Measurements from ENCODE around the gene LSM14A. TPM values are rescaled to one million over a fixed set of nuclear protein-coding genes. Genes with fewer than 3 reads are reported as not detected.
A peak's percentile ranks its signal among the peaks of the same experiment; 100 is the strongest.

LSM14A gene
- total and polyA plus RNA-seq, 9 donors: 40.3 to 117 (median 98.4) TPM

DNA sequence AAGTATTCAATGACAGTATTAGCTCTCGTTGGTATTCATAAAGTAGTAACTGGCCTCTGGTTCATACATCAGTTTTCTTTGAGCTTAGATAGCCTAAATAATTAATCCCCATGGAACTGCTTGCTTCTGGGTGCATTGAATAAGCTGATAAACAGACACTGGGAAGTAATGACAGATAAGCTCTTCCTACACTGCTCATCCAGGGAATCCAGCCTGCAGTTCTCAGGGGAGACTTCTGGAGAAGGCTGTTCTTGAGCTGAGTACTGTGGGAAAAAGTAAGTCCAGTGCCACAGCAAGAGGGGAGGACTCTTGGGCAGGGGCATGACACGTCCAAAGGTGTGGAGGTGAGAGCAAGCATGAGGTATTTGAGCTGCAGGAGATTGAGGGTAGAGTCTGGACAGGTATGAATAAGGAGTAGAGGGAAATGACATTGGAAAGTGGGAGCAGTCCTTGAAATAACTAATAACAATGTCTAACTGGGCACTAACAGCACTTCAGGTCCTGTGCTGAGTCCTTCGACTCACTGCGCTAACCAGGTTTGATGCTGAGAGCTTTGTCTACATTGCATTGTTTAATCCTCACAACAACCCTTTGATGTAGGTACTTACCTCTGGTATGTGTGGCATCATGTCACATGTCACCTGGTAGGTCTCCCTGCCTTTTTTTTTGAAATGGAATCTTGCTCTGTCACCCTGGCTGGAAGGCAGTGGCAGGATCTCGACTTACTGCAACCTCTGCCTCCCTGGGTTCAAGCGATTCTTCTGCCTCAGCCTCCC is 89.2 kb downstream of the LSM14A start:
- no peaks in the 10 kb centered on the region for H3K9me3 ChIP-seq (replicated peaks; ENCODE audit: control insufficient read depth, low read depth, low read length)
- H3K4me1 ChIP-seq (ENCODE audit: control insufficient read depth, insufficient read depth, low read length): peaks cover 16% of the 10 kb centered on the region
- no peaks in the 10 kb centered on the region for H3K27me3 ChIP-seq (ENCODE audit: control insufficient read depth, insufficient read depth, low read length)
- WGBS (ENCODE audit: insufficient coverage): 62% methylated on average over 3 of the region's 6 CpGs
- peak overlapping the region; percentile 48 for H3K27ac ChIP-seq (ENCODE audit: low read length)
- H3K4me3 ChIP-seq (ENCODE audit: low read length): no peak overlapping the region
- DNase-seq: no peak
- H3K36me3 ChIP-seq (ENCODE audit: control insufficient read depth, insufficient read depth, low read length): peaks cover 8% of the 10 kb centered on the region

DNA sequence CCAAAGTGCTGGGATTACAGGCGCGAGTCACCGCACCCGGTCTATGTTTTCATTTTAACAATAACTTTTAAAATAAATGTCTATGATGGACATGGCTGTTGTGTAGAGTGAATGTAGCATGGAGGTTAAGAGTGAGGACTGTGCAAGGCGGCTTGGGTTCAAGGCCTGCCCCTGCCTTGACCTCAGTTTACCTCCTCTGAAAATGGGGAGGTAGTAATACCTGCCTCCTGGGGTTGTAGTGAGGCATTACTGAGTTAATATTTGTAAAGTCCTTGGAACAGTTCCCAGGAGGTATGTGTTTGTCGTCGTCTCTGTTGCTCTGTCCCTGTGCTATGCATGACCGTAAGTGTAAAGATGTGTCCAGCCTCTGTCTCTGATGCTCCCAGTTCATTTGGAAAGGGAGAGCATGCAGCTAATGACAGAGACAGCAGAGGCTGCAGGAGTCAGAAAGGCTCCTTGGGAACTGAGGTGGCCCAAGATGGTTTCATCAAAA is 91.5 kb downstream of the LSM14A start:
- Histone ChIP-seq H3K4me3 (ENCODE audit: low read length) (no peak overlapping the region), H3K27ac (ENCODE audit: low read length) (no peak overlapping the region), H3K4me1 (ENCODE audit: control insufficient read depth, insufficient read depth, low read length) (peaks cover 17% of the 10 kb centered on the region), H3K27me3 (ENCODE audit: control insufficient read depth, insufficient read depth, low read length) (no peaks in the 10 kb centered on the region), H3K36me3 (ENCODE audit: control insufficient read depth, insufficient read depth, low read length) (peaks cover 5% of the 10 kb centered on the region), H3K9me3 (replicated peaks; ENCODE audit: control insufficient read depth, low read depth, low read length) (no peaks in the 10 kb centered on the region)
- WGBS (ENCODE audit: insufficient coverage): 63% methylated on average over 4 of the region's 8 CpGs
- DNase-seq: no peak

DNA sequence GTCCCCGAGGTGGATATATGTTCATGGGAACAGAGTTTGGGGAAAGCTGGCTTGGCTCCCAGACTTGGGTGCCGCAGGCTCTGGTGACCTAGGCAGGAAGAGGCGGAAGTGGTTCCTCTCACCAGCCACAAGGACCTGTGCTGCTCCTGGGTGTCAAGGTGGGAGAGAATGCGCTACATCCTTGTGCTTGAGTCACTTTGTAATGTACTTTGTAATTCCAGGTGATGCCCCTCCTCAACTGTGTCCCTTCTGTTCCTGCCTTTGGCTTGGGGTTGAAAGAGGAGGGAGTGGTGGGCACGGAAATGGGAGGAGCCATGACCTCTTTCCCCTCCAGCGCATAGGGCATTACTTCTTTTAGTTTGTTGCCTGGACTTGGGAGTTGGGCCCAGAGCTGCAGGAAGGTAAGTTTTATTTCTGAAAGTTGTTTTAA is 92.9 kb downstream of the LSM14A start:
- Histone ChIP-seq H3K27me3 (ENCODE audit: control insufficient read depth, insufficient read depth, low read length) (no peaks in the 10 kb centered on the region), H3K27ac (ENCODE audit: low read length) (peak overlapping the region; percentile 52), H3K36me3 (ENCODE audit: control insufficient read depth, insufficient read depth, low read length) (peaks cover 4% of the 10 kb centered on the region), H3K9me3 (replicated peaks; ENCODE audit: control insufficient read depth, low read depth, low read length) (no peaks in the 10 kb centered on the region), H3K4me3 (ENCODE audit: low read length) (peak overlapping the region; percentile 15), H3K4me1 (ENCODE audit: control insufficient read depth, insufficient read depth, low read length) (peaks cover 23% of the 10 kb centered on the region)
- no CpG with 5 or more reads among the region's 6 CpGs for WGBS (ENCODE audit: insufficient coverage)
- DNase-seq: no peak

DNA sequence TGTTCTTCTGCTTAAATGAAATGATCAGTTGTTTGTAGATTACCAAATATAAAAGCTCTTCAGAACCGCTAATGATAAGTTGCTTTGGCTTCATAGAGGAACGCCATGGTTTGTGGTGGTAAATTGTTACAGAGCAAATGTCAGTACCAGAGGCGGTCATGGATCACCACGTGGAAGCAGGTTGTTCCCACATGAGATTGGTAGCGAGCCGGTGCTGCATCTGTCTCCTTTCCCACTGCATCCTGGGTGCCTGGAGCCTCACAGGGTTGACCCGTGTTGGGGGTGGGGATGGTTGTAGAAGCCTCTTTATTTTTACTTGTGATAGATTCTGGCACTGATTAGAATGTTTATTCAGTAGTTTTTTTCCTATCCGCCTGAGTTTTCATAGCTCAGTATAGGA is 96.8 kb downstream of the LSM14A start:
- peak overlapping the region; percentile 96 for H3K27ac ChIP-seq (ENCODE audit: low read length)
- peaks cover 18% of the 10 kb centered on the region for H3K4me1 ChIP-seq (ENCODE audit: control insufficient read depth, insufficient read depth, low read length)
- no peak for DNase-seq
- peaks cover 4% of the 10 kb centered on the region for H3K36me3 ChIP-seq (ENCODE audit: control insufficient read depth, insufficient read depth, low read length)
- WGBS (ENCODE audit: insufficient coverage): 81% methylated on average over 4 of the region's 8 CpGs
- no peaks in the 10 kb centered on the region for H3K9me3 ChIP-seq (replicated peaks; ENCODE audit: control insufficient read depth, low read depth, low read length)
- H3K27me3 ChIP-seq (ENCODE audit: control insufficient read depth, insufficient read depth, low read length): no peaks in the 10 kb centered on the region
- no peak overlapping the region for H3K4me3 ChIP-seq (ENCODE audit: low read length)

DNA sequence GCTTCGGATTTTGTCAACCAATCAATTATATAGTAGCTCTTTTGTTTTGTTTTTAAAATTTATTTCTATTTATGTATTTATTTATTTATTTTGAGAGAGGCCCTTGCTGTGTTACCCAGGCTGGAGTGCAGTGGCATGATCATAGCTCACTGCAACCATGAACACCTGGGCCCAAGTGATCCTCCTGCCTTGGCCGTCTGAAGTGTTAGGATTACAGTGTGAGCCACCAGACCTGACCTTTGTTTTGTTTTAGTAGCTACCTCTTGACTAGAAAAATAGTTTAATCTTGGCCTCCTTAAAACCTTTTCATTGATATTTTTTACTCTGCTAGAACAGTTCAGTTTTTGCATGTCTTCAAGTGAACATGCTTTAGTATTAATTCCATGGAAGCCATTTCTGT is 97.2 kb downstream of the LSM14A start:
- Histone ChIP-seq H3K36me3 (ENCODE audit: control insufficient read depth, insufficient read depth, low read length) (peaks cover 4% of the 10 kb centered on the region), H3K4me1 (ENCODE audit: control insufficient read depth, insufficient read depth, low read length) (peaks cover 20% of the 10 kb centered on the region), H3K27ac (ENCODE audit: low read length) (peak overlapping the region; percentile 96), H3K4me3 (ENCODE audit: low read length) (no peak overlapping the region), H3K27me3 (ENCODE audit: control insufficient read depth, insufficient read depth, low read length) (no peaks in the 10 kb centered on the region), H3K9me3 (replicated peaks; ENCODE audit: control insufficient read depth, low read depth, low read length) (no peaks in the 10 kb centered on the region)
- no CpG with 5 or more reads among the region's 2 CpGs for WGBS (ENCODE audit: insufficient coverage)
- no peak for DNase-seq

DNA sequence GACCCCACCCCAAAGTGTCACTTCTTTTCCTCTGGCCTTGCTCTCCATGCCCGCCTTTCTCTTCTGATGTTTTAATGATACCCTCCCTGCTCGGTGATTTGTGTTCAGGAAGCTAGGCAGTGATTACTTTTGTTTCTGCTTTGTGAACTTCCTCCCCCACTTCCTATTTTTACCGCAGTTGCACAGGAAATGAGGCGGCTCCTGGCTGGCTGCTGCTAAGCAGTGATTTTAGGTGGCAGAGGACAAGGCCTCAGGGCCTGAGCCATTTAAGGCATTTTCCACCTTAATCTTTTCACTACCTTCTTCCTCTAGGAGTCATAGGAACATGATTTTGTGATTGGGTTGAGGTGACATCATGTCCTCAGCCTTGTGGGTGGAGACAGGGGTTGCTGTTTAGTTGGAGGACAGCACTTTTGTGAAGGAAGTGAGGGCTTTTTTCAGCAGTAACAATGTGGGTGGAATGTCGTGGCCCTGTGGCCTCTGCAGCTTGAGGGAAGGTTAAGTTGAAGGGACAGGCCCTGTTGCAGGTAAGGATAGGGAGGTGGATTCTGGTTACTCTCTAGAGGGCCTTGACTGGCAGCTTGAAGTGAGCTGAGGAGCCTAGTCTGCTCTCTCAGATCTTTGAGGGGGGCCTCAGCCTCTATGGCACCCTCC is 97.8 kb downstream of the LSM14A start:
- peak; percentile 80 for DNase-seq
- peaks cover 4% of the 10 kb centered on the region for H3K36me3 ChIP-seq (ENCODE audit: control insufficient read depth, insufficient read depth, low read length)
- peak overlapping the region; percentile 96 for H3K27ac ChIP-seq (ENCODE audit: low read length)
- WGBS (ENCODE audit: insufficient coverage): 10% methylated on average over 1 of the region's 5 CpGs
- peaks cover 21% of the 10 kb centered on the region for H3K4me1 ChIP-seq (ENCODE audit: control insufficient read depth, insufficient read depth, low read length)
- no peak overlapping the region for H3K4me3 ChIP-seq (ENCODE audit: low read length)
- H3K9me3 ChIP-seq (replicated peaks; ENCODE audit: control insufficient read depth, low read depth, low read length): no peaks in the 10 kb centered on the region
- H3K27me3 ChIP-seq (ENCODE audit: control insufficient read depth, insufficient read depth, low read length): no peaks in the 10 kb centered on the region

DNA sequence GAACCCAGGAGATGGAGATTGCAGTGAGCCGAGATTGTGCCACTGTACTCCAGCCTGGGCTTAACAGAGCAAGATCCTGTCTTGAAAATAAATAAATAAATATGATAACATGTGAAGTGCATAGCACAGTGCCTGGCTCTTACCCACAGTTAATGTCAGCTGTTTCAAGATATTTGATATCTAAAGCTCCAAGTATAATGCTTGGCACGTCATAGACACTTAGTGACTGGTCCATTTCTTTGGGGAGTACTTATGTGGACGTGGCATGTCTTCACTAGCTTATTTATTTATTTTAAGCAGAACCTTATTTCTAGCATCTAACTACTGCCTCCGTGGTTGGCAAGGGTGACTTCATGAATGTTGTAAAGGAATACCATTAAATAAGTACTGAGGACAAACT is 100.8 kb downstream of the LSM14A start:
- H3K27ac ChIP-seq (ENCODE audit: low read length): no peak overlapping the region
- no peak overlapping the region for H3K4me3 ChIP-seq (ENCODE audit: low read length)
- no peaks in the 10 kb centered on the region for H3K27me3 ChIP-seq (ENCODE audit: control insufficient read depth, insufficient read depth, low read length)
- DNase-seq: no peak
- no peaks in the 10 kb centered on the region for H3K9me3 ChIP-seq (replicated peaks; ENCODE audit: control insufficient read depth, low read depth, low read length)
- no peaks in the 10 kb centered on the region for H3K36me3 ChIP-seq (ENCODE audit: control insufficient read depth, insufficient read depth, low read length)
- no CpG with 5 or more reads among the region's 4 CpGs for WGBS (ENCODE audit: insufficient coverage)
- H3K4me1 ChIP-seq (ENCODE audit: control insufficient read depth, insufficient read depth, low read length): peaks cover 24% of the 10 kb centered on the region

DNA sequence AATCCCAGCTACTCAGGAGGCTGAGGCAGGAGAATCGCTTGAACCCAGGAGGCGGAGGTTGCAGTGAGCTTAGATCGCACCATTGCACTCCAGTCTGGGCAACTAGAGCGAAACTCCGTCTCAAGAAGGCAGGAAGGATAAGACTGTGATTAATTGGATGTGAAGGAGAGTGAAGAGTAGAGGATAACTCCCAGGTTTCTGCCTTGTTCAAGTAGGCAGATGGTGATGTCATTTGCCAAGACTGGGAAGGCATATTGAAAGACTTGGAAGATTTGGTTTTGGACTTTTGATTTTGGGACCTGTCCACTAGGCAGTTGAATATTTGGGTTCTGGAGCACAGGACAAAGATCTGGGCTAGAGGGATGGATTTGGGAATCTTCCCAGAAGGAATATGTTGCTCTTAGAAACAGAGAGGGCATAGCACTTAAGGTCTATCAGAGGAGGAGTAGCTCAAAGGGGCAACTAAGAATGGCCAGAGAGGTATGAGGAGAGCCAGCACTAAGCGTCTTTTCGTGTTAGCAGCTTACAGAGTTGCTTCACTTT is 102.1 kb downstream of the LSM14A start:
- WGBS (ENCODE audit: insufficient coverage): 82% methylated on average over 5 of the region's 7 CpGs
- peaks cover 5% of the 10 kb centered on the region for H3K36me3 ChIP-seq (ENCODE audit: control insufficient read depth, insufficient read depth, low read length)
- no peaks in the 10 kb centered on the region for H3K27me3 ChIP-seq (ENCODE audit: control insufficient read depth, insufficient read depth, low read length)
- no peaks in the 10 kb centered on the region for H3K9me3 ChIP-seq (replicated peaks; ENCODE audit: control insufficient read depth, low read depth, low read length)
- peaks cover 20% of the 10 kb centered on the region for H3K4me1 ChIP-seq (ENCODE audit: control insufficient read depth, insufficient read depth, low read length)
- peak overlapping the region; percentile 82 for H3K27ac ChIP-seq (ENCODE audit: low read length)
- H3K4me3 ChIP-seq (ENCODE audit: low read length): no peak overlapping the region
- DNase-seq: no peak

DNA sequence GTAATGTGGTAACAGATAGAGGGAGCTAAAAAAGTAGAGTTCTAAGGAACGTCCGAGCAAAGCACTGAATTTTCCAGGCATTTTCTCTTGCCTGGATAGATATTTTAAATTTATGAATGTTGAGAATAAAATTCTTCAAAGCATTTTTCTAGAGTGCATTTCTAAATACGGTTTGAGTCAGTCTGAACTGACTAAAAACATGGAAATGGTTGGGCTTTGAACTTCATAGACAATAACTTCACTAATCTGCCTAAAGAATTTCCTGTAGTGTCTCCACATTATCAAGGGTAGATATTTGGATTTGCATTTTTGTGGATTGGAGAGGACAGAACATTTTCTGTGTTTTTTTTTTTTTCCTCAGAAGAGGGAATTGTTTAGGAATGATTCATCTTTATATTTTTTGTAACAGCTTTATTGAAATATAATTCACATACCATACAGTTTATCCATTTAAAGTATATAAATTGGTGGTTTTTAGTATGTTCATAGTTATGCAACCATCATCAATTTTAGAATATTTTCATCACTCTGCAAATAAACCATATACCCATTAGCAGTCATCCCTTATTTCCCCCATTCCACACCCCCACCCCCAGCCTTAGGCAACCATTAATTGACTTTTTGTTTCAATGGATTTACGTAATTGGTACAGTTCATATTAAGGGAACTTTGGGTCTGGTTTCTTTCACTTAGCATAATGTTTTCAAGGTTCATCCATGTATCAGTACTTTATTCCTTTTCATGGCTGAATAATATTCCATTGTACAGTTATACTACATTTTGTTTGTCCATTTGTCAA is 102.7 kb downstream of the LSM14A start:
- Histone ChIP-seq H3K9me3 (replicated peaks; ENCODE audit: control insufficient read depth, low read depth, low read length) (no peaks in the 10 kb centered on the region), H3K4me3 (ENCODE audit: low read length) (no peak overlapping the region), H3K36me3 (ENCODE audit: control insufficient read depth, insufficient read depth, low read length) (peaks cover 5% of the 10 kb centered on the region), H3K27me3 (ENCODE audit: control insufficient read depth, insufficient read depth, low read length) (no peaks in the 10 kb centered on the region), H3K27ac (ENCODE audit: low read length) (peak overlapping the region; percentile 82), H3K4me1 (ENCODE audit: control insufficient read depth, insufficient read depth, low read length) (peaks cover 15% of the 10 kb centered on the region)
- DNase-seq: peak; percentile 60
- 80% methylated on average over 1 of the region's 4 CpGs for WGBS (ENCODE audit: insufficient coverage)

DNA sequence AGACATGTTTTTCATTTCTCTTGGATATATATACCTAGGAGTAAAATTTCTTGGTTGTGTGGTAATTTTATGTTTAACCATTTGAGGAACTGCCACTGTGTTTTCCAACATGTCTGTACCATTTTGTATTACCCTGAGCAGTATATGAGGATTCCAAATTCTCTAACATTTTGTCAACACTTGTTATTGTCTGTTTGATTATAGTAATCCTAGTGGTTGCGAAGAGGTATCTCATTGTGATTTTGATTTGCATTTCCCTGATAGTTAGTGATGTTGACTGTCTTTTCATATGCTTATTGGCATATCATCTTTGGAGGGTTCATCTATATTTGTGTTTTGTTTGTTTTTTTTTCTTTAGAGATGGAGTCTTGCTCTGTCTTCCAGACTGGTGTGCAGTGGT is 103.4 kb downstream of the LSM14A start:
- Histone ChIP-seq H3K27me3 (ENCODE audit: control insufficient read depth, insufficient read depth, low read length) (no peaks in the 10 kb centered on the region), H3K36me3 (ENCODE audit: control insufficient read depth, insufficient read depth, low read length) (peaks cover 5% of the 10 kb centered on the region), H3K4me1 (ENCODE audit: control insufficient read depth, insufficient read depth, low read length) (peaks cover 9% of the 10 kb centered on the region), H3K9me3 (replicated peaks; ENCODE audit: control insufficient read depth, low read depth, low read length) (no peaks in the 10 kb centered on the region), H3K4me3 (ENCODE audit: low read length) (no peak overlapping the region), H3K27ac (ENCODE audit: low read length) (no peak overlapping the region)
- no peak for DNase-seq
- WGBS (ENCODE audit: insufficient coverage): no CpG with 5 or more reads among the region's 1 CpG

All from muscle of leg (tissue), 11 donors.